Activated CD8-positive, alpha-beta T cell treated with anti-CD3 and anti-CD28 coated beads for 36 hours (primary cell): ENCODE data around the gene CCDC198. TPM values are rescaled to one million over a fixed set of nuclear protein-coding genes. Genes with fewer than 3 reads are reported as not detected.
A peak's percentile ranks its signal among the peaks of the same experiment; 100 is the strongest.

Experiments used
- ATAC-seq: fragments of 200-7000 bp; cut with Tn5 transposase; one replicate; pipeline ENCODE4 v1.10.0; 2021; ENCODE audit warnings: mild to moderate bottlenecking, moderate library complexity
- CTCF ChIA-PET: fragments of 350-600 bp; sonication (Branson Sonifier 250); formaldehyde crosslinking; loops from one replicate; lab custom pipeline; 2021; ENCODE audit warnings: antibody characterized with exemption; lab: Charles Lee
- POLR2A ChIA-PET: fragments of 350-600 bp; sonication (Branson Sonifier 250); formaldehyde crosslinking; loops from one replicate; lab custom pipeline; 2021; ENCODE audit warnings: antibody characterized with exemption; lab: Charles Lee
- DNase-seq: peaks from one replicate; pipeline ENCODE4 v3.0.0-alpha.2; 2020
- H3K27ac Mint-ChIP-seq: one replicate; pipeline ENCODE4 v1.8.0; 2021; ENCODE audit warnings: mild to moderate bottlenecking, mixed read lengths
- H3K27me3 Mint-ChIP-seq: one replicate; pipeline ENCODE4 v1.8.0; 2021; ENCODE audit warnings: mixed read lengths
- H3K36me3 Mint-ChIP-seq: one replicate; pipeline ENCODE4 v1.8.0; 2021; ENCODE audit warnings: low read depth, mixed read lengths
- H3K4me1 Mint-ChIP-seq: one replicate; pipeline ENCODE4 v1.8.0; 2021; ENCODE audit warnings: low read depth, mixed read lengths
- H3K4me3 Mint-ChIP-seq: one replicate; pipeline ENCODE4 v1.8.0; 2021; ENCODE audit warnings: mild to moderate bottlenecking, moderate library complexity, mixed read lengths
- H3K9me3 Mint-ChIP-seq: one replicate; pipeline ENCODE4 v1.8.0; 2021; ENCODE audit warnings: mixed read lengths
- CTCF ChIP-seq: fragments of 200-600 bp; IDR thresholded peaks from one replicate; pipeline ENCODE4 v1.8.0; 2022; ENCODE audit warnings: antibody characterized with exemption, mild to moderate bottlenecking
- intact Hi-C: fragments of 100-400 bp; cut with micrococcal nuclease; formaldehyde crosslinking; loops from one replicate; pipeline ENCODE4 v1.10.0; 2022
- total RNA-seq, 2 experiments: library from RNA; stranded (reverse); gene quantifications; one replicate each; pipeline ENCODE4 v1.2.3, GENCODE V29; 2021

CCDC198 gene
- total RNA-seq, 2 experiments from 2014 or later = not detected

- no peak for ATAC-seq
- intact Hi-C loops = no loop called here
- peak; percentile 30 for TF ChIP-seq CTCF
- Mint-ChIP-seq H3K27me3 (peaks cover 4% of the 10 kb centered on the region), H3K27ac (no peak overlapping the region), H3K4me3 (no peak overlapping the region), H3K9me3 (no peaks in the 10 kb centered on the region), H3K36me3 (no peaks in the 10 kb centered on the region), H3K4me1 (no peaks in the 10 kb centered on the region)
- no peak for DNase-seq
- ChIA-PET POLR2A (no interaction called here), CTCF (no interaction called here)
Measured at GRCh38 chr14:57486767-57487379, 6.8 kb downstream of the CCDC198 start.

- CTCF ChIA-PET = interaction anchor here (0.8 to 1.6 kb wide), 2 partner anchors 14 to 588 kb away, joined by 3 to 4 read pairs; no protein-coding TSS in a partner anchor
- no peak for DNase-seq
- no peaks in the 10 kb centered on the region for H3K4me1 Mint-ChIP-seq
- no peaks in the 10 kb centered on the region for H3K36me3 Mint-ChIP-seq
- TF ChIP-seq CTCF = no peak
- peaks cover 4% of the 10 kb centered on the region for H3K27me3 Mint-ChIP-seq
- ATAC-seq = peak; percentile 17
- H3K27ac Mint-ChIP-seq = no peak overlapping the region
- POLR2A ChIA-PET = no interaction called here
- H3K9me3 Mint-ChIP-seq = no peaks in the 10 kb centered on the region
- H3K4me3 Mint-ChIP-seq = no peak overlapping the region
- intact Hi-C loops = no loop called here
Measured at GRCh38 chr14:57485635-57486034, 8.0 kb downstream of the CCDC198 start.

DNA sequence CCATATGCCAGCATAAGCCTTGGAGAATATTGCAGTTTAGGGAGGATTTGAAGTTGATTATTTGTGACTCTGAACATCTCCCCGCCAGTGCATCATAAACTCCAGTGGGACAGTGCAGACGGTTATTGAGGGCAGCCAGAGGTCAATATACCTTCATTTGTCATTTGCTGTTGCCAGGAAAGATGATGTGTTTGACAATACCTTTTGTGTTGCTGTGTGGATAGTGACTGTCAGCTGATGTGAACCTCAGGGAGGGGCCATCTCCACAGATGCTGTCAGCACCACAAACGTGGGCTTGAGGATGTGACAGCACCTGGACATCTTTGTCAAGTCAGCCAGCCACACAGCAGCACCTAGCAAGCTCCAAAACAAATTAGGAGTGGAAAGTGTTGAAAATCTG, 11.5 kb downstream of the CCDC198 start:
- no peak for DNase-seq
- H3K36me3 Mint-ChIP-seq = no peaks in the 10 kb centered on the region
- H3K9me3 Mint-ChIP-seq = no peaks in the 10 kb centered on the region
- H3K27me3 Mint-ChIP-seq = peaks cover 3% of the 10 kb centered on the region
- ChIA-PET CTCF (interaction anchor here (1.2 kb wide), 1 partner anchor 13 kb away, joined by 3 read pairs; no protein-coding TSS in a partner anchor), POLR2A (no interaction called here)
- H3K27ac Mint-ChIP-seq = no peak overlapping the region
- TF ChIP-seq CTCF = no peak
- no peaks in the 10 kb centered on the region for H3K4me1 Mint-ChIP-seq
- no peak for ATAC-seq
- no peak overlapping the region for H3K4me3 Mint-ChIP-seq
- intact Hi-C loops = no loop called here

DNA sequence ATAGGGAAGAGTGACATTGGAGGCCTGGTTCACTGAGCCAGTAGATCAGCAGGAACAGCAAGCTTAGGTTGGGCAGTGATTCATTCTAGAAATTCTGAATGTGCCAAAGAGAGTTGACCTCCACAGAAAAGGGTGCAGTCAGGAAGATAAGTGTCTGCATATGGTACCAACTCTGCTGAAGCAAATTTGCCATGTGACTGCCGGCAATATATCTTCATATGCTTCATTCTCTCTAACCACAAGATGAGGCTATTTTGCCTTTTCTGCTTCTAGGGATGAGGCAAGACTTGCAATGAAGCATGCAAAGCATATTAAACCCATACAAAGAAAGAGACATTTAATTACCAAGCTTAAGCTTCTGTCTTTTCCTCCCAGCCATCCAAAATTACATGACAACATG, 13.6 kb downstream of the CCDC198 start:
- ATAC-seq = no peak
- Mint-ChIP-seq H3K4me1 (no peaks in the 10 kb centered on the region), H3K27me3 (peaks cover 3% of the 10 kb centered on the region), H3K36me3 (no peaks in the 10 kb centered on the region), H3K9me3 (no peaks in the 10 kb centered on the region), H3K27ac (no peak overlapping the region), H3K4me3 (no peak overlapping the region)
- DNase-seq = no peak
- TF ChIP-seq CTCF = no peak
- ChIA-PET POLR2A (no interaction called here), CTCF (no interaction called here)
- intact Hi-C loops = no loop called here

DNA sequence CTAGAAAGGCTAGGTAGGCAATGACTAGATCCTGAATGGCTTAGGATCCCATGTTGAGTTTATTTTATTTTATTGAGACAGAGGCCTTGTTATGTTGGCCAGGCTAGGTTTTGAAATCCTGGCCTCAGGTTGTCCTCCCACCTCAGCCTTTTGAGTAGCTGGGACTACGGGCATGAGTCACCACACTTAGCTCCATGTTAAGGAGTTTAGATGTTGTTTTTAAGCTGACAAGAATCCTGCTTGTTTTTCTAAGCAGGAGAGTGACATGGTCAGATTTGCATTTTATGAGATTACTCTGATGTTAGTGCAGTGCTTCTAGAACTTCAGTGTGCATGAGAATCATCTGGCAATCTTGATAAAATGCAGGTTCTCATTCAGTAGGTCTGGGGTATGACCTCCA, 14.5 kb downstream of the CCDC198 start:
- no peak for TF ChIP-seq CTCF
- ChIA-PET CTCF (no interaction called here), POLR2A (no interaction called here)
- no peaks in the 10 kb centered on the region for H3K36me3 Mint-ChIP-seq
- intact Hi-C loops = no loop called here
- no peak overlapping the region for H3K27ac Mint-ChIP-seq
- DNase-seq (no peak), ATAC-seq (no peak)
- no peaks in the 10 kb centered on the region for H3K4me1 Mint-ChIP-seq
- no peak overlapping the region for H3K4me3 Mint-ChIP-seq
- H3K9me3 Mint-ChIP-seq = no peaks in the 10 kb centered on the region
- H3K27me3 Mint-ChIP-seq = peaks cover 3% of the 10 kb centered on the region
